Endothelial cell of umbilical vein (primary cell): ENCODE results near the gene S100A1.

Experiments
- EZH2 ChIP-seq: IDR thresholded peaks from 2 replicates; pipeline ENCODE4 v1.6.1; 2012; ENCODE audit warnings: borderline replicate concordance, low read depth, mild to moderate bottlenecking, moderate library complexity, low read length, inconsistent platforms; ENCODE audit not compliant: severe bottlenecking
- FOS ChIP-seq: IDR thresholded peaks from 2 replicates; pipeline ENCODE4 v1.6.1; 2011; ENCODE audit warnings: mild to moderate bottlenecking, low read length, moderate library complexity, borderline replicate concordance; ENCODE audit not compliant: insufficient read depth
- GATA2 ChIP-seq: IDR thresholded peaks from 2 replicates; pipeline ENCODE4 v1.7.0; 2011; ENCODE audit warnings: low read depth, mild to moderate bottlenecking, moderate library complexity, mixed read lengths, low read length; ENCODE audit not compliant: insufficient read length, insufficient read depth
- JUN ChIP-seq: IDR thresholded peaks from 2 replicates; pipeline ENCODE4 v1.6.1; 2011; ENCODE audit warnings: borderline replicate concordance, low read depth; ENCODE audit not compliant: insufficient read length, insufficient read depth
- MYC ChIP-seq: IDR thresholded peaks from one replicate; pipeline ENCODE4 v1.6.1; 2011; ENCODE audit warnings: mild to moderate bottlenecking, low read depth, low read length
- POLR2A ChIP-seq: IDR thresholded peaks from 2 replicates; pipeline ENCODE4 v1.6.1; 2012; ENCODE audit warnings: low read depth, mild to moderate bottlenecking, control low read depth, low read length
- POLR2AphosphoS5 ChIP-seq: IDR thresholded peaks from 2 replicates; pipeline ENCODE4 v1.6.1; 2012; ENCODE audit warnings: low read depth, mild to moderate bottlenecking, control low read depth, low read length, moderate library complexity; ENCODE audit not compliant: insufficient read depth
- TF ChIP-seq, protein P1 (sequence below), 2 donors: IDR thresholded peaks; 1 replicate in 1 of 2; 2 replicates in 1 of 2; pipeline ENCODE4 v1.5.1; 2011; ENCODE audit warnings: low read length in 2 of 2, mild to moderate bottlenecking in 2 of 2, moderate library complexity in 2 of 2, control low read depth in 1 of 2, inconsistent platforms in 1 of 2, low read depth in 1 of 2; ENCODE audit not compliant: insufficient read depth in 1 of 2; ENCODE audit errors: extremely low read depth in 1 of 2
- TF ChIP-seq, protein P2 (sequence below): IDR thresholded peaks from 2 replicates; pipeline ENCODE4 v1.6.1; 2011; ENCODE audit not compliant: insufficient read depth, insufficient read length

DNA sequence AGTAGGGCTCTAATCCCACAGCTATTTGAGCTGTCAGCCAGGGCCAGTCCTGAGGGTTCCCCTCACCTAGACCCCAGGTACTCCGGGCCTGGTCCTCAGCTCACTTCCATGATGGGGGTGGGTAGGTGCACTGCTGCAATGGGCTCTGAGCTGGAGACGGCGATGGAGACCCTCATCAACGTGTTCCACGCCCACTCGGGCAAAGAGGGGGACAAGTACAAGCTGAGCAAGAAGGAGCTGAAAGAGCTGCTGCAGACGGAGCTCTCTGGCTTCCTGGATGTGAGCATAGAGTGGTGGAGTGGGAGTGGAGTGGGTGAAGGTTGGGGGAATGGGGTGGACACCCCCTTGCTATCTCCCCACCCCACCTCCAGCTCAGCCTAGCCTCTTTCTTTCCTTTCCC, 2.1 kb downstream of the S100A1 start:
- TF ChIP-seq, protein P1, sequence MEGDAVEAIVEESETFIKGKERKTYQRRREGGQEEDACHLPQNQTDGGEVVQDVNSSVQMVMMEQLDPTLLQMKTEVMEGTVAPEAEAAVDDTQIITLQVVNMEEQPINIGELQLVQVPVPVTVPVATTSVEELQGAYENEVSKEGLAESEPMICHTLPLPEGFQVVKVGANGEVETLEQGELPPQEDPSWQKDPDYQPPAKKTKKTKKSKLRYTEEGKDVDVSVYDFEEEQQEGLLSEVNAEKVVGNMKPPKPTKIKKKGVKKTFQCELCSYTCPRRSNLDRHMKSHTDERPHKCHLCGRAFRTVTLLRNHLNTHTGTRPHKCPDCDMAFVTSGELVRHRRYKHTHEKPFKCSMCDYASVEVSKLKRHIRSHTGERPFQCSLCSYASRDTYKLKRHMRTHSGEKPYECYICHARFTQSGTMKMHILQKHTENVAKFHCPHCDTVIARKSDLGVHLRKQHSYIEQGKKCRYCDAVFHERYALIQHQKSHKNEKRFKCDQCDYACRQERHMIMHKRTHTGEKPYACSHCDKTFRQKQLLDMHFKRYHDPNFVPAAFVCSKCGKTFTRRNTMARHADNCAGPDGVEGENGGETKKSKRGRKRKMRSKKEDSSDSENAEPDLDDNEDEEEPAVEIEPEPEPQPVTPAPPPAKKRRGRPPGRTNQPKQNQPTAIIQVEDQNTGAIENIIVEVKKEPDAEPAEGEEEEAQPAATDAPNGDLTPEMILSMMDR (IDR thresholded peaks at IDR 0.05; ENCODE audit: extremely low read depth in 1 of 2, insufficient read depth in 1 of 2, low read depth in 1 of 2, low read length in 2 of 2), result no peak
- TF ChIP-seq POLR2A (no peak), MYC (no peak), POLR2AphosphoS5 (no peak), EZH2 (no peak), GATA2 (no peak), JUN (no peak), FOS (no peak)
- TF ChIP-seq, protein P2, sequence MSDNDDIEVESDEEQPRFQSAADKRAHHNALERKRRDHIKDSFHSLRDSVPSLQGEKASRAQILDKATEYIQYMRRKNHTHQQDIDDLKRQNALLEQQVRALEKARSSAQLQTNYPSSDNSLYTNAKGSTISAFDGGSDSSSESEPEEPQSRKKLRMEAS, result no peak
